PFSK-1 (cell line): Measurements from ENCODE around the gene WDR70.

Experiments
- POLR2AphosphoS5 ChIP-seq: IDR thresholded peaks from 2 replicates; pipeline ENCODE4 v1.6.1; 2012; ENCODE audit warnings: low read depth, mild to moderate bottlenecking, control low read depth, low read length, moderate library complexity
- TAF1 ChIP-seq: IDR thresholded peaks from 2 replicates; pipeline ENCODE4 v1.6.1; 2012; ENCODE audit warnings: low read length, control low read depth, borderline replicate concordance; ENCODE audit not compliant: insufficient read depth

DNA sequence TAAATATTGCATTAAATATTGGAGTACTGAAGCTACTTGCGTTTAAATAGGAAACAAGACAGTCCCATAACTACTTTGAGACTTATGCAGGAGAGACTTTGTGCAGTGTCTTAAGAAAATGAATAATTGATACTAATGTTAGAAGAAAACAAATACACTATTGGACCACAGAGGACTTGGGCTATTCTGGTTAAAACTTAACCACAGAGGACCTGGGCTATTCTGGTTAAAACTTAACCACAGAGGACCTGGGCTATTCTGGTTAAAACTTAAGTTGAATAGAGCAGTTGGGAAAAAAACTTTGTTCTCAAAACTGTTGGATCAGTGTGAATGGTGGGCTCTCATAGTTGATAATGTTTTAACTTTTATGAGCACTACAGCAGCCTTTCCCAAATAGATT, 141.7 kb downstream of the WDR70 start:
- TF ChIP-seq POLR2AphosphoS5, result no peak
- TF ChIP-seq TAF1, result no peak
